Suprapubic skin (tissue), 4 donors: ENCODE data around the gene OR51B4. TPM values are rescaled to one million over a fixed set of nuclear protein-coding genes. Genes with fewer than 3 reads are reported as not detected.
"Not testable (repeated sequence)": the region's sequence is repeated elsewhere in the genome, so short reads cannot be mapped to it uniquely, and the experiment has no call there.

ENCODE experiments used
- DNase-seq, 2 donors: peaks; one replicate each; pipeline ENCODE4 v3.0.0-alpha.2; 2019; ENCODE audit warnings: low spot score in 2 of 2
- H3K27ac ChIP-seq: fragments of 200-600 bp; sonication (generic); one replicate; pipeline ENCODE4 v1.5.1; 2019
- H3K27me3 ChIP-seq: fragments of 200-600 bp; sonication (generic); one replicate; pipeline ENCODE4 v1.5.1; 2019
- H3K36me3 ChIP-seq: fragments of 200-600 bp; sonication (generic); one replicate; pipeline ENCODE4 v1.5.1; 2019
- H3K4me1 ChIP-seq: fragments of 200-600 bp; sonication (generic); one replicate; pipeline ENCODE4 v1.5.1; 2019
- H3K4me3 ChIP-seq: fragments of 200-600 bp; sonication (generic); one replicate; pipeline ENCODE4 v1.5.1; 2019; ENCODE audit warnings: mild to moderate bottlenecking
- H3K9me3 ChIP-seq: fragments of 200-600 bp; sonication (generic); one replicate; pipeline ENCODE4 v1.5.1; 2019
- EP300 ChIP-seq: sonication (generic); formaldehyde crosslinking; IDR thresholded peaks from one replicate; pipeline ENCODE4 v1.6.1; 2017; ENCODE audit warnings: antibody characterized with exemption
- POLR2A ChIP-seq, 2 donors: fragments of 450-650 bp; IDR thresholded peaks; one replicate each; pipeline ENCODE4 v1.6.1; 2017; ENCODE audit warnings: antibody characterized with exemption in 2 of 2, mild to moderate bottlenecking in 2 of 2, moderate library complexity in 2 of 2
- POLR2AphosphoS5 ChIP-seq, 3 donors: sonication (generic); formaldehyde crosslinking; IDR thresholded peaks; one replicate each; pipeline ENCODE4 v1.6.1; 2017; ENCODE audit warnings: antibody characterized with exemption in 3 of 3
- WGBS: methylation state at CpG from one replicate; pipeline ENCODE4 v1.1.5; 2018; 5-methylcytosine and 5-hydroxymethylcytosine counted together
- total RNA-seq, 4 donors: library from RNA; depleted of rRNA; stranded (reverse); fragments of >200 nt; gene quantifications; one replicate each; pipeline ENCODE4 v1.1.0, GENCODE V29; 2016
- TF ChIP-seq, protein P1 (sequence below), 2 donors: fragments of 200-600 bp in 1 of 2; fragments of 450-650 bp in 1 of 2; sonication (generic) in 1 of 2; IDR thresholded peaks; one replicate each; pipeline ENCODE4 v1.5.1; 2016 to 2019; ENCODE audit warnings: antibody characterized with exemption in 2 of 2, mild to moderate bottlenecking in 1 of 2, moderate library complexity in 1 of 2

Gene OR51B4
- total RNA-seq, 4 donors from 2014 or later, result not detected

DNA sequence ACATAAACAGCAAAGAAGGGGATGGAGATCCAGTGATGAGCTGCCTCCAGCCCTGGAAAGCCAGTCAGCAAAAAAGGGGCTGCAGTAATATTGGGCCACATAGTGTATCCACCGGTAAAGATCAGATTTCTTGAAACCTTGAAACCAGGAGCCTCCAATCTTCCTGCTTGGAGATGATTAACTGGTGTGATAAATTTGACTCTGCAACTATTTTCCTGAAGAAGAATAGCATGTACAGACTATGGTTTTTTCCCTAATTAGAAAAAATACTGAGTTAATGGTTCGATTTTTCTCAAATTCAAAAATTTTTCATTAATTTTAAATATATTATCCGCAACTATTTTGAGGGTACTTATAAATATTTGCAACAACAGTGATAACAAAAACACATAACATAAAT is 22.5 kb upstream of the OR51B4 start, which contains the start of gene OR51B2:
OR51B2 (minus strand) TSS at position 101 of the 400 bp plus-strand sequence; CDS start at position 101, 0 bp downstream.
- Histone ChIP-seq H3K4me1 (no peaks in the 10 kb centered on the region), H3K27ac (no peak within 1 kb of the TSS), H3K9me3 (no peaks in the 10 kb centered on the region), H3K4me3 (no peak within 1 kb of the TSS), H3K27me3 (no peaks in the 10 kb centered on the region), H3K36me3 (no peaks in the 10 kb centered on the region)
- TF ChIP-seq, protein P1, sequence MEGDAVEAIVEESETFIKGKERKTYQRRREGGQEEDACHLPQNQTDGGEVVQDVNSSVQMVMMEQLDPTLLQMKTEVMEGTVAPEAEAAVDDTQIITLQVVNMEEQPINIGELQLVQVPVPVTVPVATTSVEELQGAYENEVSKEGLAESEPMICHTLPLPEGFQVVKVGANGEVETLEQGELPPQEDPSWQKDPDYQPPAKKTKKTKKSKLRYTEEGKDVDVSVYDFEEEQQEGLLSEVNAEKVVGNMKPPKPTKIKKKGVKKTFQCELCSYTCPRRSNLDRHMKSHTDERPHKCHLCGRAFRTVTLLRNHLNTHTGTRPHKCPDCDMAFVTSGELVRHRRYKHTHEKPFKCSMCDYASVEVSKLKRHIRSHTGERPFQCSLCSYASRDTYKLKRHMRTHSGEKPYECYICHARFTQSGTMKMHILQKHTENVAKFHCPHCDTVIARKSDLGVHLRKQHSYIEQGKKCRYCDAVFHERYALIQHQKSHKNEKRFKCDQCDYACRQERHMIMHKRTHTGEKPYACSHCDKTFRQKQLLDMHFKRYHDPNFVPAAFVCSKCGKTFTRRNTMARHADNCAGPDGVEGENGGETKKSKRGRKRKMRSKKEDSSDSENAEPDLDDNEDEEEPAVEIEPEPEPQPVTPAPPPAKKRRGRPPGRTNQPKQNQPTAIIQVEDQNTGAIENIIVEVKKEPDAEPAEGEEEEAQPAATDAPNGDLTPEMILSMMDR (IDR thresholded peaks at IDR 0.05), result no peak
- TF ChIP-seq EP300, result no peak
- no peak for TF ChIP-seq POLR2AphosphoS5 (IDR thresholded peaks at IDR 0.05)
- no peak for TF ChIP-seq POLR2A (IDR thresholded peaks at IDR 0.05)
- WGBS, result 72% methylated on average over 3 of the region's 3 CpGs
- DNase-seq, result no peak

DNA sequence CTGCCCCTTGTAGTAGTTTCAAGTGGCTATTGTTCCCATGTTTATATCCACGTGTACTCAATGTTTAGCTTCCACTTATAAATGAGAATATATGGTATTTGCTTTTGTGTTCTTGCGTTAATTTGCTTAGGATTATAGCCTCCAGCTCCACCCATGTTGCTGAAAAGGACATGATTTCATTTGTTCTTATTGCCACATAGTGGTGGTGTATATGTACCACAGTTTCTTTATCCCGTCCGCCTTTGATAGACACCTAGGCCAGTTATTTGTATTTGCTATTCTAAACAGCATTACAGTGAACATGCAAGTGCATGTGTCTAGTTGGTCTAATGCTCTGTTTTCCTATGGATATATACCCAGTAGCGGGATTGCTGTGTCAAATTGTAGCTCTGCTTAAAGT is 15.5 kb upstream of the OR51B4 start:
- H3K4me3 ChIP-seq, result no peak overlapping the region
- 81% methylated on average over 5 of the region's 5 CpGs for WGBS
- no peaks in the 10 kb centered on the region for H3K27me3 ChIP-seq
- no peaks in the 10 kb centered on the region for H3K4me1 ChIP-seq
- no peaks in the 10 kb centered on the region for H3K9me3 ChIP-seq
- no peaks in the 10 kb centered on the region for H3K36me3 ChIP-seq
- no peak overlapping the region for H3K27ac ChIP-seq
- TF ChIP-seq POLR2AphosphoS5 (IDR thresholded peaks at IDR 0.05) (no peak), EP300 (no peak), POLR2A (IDR thresholded peaks at IDR 0.05) (no peak)
- TF ChIP-seq, protein P1 (IDR thresholded peaks at IDR 0.05), result no peak
- no peak for DNase-seq

DNA sequence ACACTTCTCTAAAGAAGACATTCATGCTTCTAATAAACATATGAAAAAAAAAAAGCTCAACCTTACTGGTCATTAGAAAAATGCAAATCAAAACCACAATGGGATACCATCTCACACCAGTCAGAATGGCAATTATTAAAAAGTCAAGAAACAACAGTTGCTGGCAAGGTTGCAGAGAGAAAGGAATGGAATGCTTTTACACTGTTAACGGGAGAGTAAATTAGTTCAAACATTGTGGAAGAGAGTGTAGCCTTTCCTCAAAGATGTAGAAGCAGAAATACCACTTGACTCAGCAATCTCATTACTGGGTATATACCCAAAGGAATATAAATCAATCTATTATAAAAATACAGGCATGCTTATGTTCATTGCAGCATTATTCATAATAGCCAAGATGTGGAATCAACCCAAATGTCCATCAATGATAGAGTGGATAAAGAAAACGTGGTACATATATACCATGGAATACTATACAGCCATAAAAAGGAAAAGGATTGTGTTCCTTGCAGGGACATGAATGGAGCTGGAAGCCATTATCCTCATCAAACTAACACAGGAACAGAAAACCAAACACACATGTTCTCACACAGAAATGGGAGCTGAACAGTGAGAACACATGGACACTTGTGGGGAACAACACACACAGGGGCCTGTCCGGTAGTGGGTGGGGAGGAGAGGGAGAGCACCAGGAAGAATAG is 11.7 kb upstream of the OR51B4 start:
- not testable (repeated sequence) for H3K27me3 ChIP-seq, H3K36me3 ChIP-seq, DNase-seq, H3K27ac ChIP-seq, H3K4me3 ChIP-seq, H3K4me1 ChIP-seq, H3K9me3 ChIP-seq
- 83% methylated on average over 3 of the region's 3 CpGs for WGBS

DNA sequence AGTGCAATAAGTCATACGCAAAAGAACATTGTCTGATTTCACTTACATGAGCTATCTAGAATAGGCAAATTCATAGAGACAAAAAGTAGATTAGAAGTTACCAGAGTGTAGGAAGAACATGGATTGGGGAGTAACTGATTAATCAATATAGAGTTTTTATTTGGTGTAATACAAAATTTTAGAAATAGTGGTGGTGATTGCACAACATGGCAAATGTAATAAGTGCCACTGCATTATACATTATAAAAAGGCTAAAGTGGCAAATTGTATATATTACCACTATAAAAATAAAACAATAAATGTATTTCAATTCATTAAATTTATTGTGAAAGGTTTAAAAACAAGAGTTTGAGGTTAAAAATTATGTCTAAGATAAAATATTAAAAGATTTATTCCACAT is 8.7 kb upstream of the OR51B4 start:
- Histone ChIP-seq H3K4me3 (no peak overlapping the region), H3K27me3 (no peaks in the 10 kb centered on the region), H3K4me1 (no peaks in the 10 kb centered on the region), H3K36me3 (no peaks in the 10 kb centered on the region), H3K27ac (no peak overlapping the region), H3K9me3 (no peaks in the 10 kb centered on the region)
- WGBS, result 97% methylated on average over 1 of the region's 1 CpG
- no peak for TF ChIP-seq EP300
- no peak for DNase-seq

DNA sequence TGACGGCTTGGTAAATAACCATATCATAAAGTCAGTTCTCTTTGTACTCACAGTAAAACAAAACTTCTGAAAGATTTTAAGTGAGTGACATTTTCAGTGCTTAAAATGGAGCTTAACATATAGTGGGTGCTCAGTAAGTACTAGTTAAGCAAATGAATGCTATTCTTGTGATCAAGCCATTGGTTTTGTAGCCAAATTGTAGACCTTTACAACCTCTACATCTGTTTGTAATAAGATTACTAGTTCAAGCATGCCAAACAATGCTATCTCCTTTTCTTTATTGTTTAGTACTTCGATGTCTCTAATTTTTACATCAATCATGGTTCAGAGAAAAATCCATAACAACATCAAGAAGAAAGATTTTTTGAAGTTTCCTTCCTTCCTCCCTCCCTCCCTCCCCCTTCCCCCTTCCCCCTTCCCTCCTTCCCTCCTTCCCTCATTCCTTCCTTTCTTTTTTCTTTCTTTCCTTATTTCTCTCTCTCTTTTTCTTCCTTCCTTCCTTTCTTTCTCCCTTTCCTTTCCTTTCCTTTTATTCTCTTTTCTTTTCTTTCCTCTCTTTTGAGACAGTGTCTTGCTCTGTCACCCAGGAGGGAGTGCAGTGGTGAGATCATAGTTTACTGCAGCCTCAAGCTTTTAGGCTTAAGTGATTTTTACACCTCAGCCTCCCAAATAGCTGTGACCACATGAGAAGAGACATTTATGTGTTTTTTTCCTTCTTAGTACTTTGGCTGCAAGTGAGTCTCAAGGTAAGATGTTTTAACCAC is 5.7 kb upstream of the OR51B4 start:
- Histone ChIP-seq H3K27ac (no peak overlapping the region), H3K4me3 (no peak overlapping the region), H3K36me3 (no peaks in the 10 kb centered on the region), H3K4me1 (no peaks in the 10 kb centered on the region), H3K9me3 (no peaks in the 10 kb centered on the region), H3K27me3 (no peaks in the 10 kb centered on the region)
- no peak for TF ChIP-seq POLR2AphosphoS5 (IDR thresholded peaks at IDR 0.05)
- no peak for TF ChIP-seq EP300
- TF ChIP-seq, protein P1 (IDR thresholded peaks at IDR 0.05), result no peak
- DNase-seq, result no peak
- 77% methylated on average over 2 of the region's 2 CpGs for WGBS

DNA sequence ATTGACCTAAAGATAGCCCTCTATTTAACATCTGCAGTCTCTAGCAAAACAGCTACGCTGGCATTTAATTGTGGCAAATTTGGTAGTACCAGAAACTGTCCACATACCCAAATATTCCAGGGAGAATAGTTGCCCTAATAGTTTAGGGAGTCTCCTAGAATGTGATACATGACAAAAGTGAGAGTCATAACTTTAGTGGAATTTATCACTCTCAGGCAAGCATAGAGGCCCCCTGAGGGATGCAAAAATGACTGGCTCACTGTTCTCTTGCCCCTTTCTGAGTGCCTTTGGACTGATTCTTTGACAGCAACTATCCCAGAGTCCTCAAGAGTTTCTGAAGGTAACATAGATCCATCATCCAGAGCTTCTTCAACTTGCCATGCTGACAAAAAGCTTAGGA is 2.3 kb upstream of the OR51B4 start:
- WGBS, result 95% methylated on average over 1 of the region's 1 CpG
- no peaks in the 10 kb centered on the region for H3K36me3 ChIP-seq
- no peak overlapping the region for H3K4me3 ChIP-seq
- H3K4me1 ChIP-seq, result no peaks in the 10 kb centered on the region
- no peaks in the 10 kb centered on the region for H3K27me3 ChIP-seq
- no peaks in the 10 kb centered on the region for H3K9me3 ChIP-seq
- TF ChIP-seq EP300 (no peak), POLR2A (IDR thresholded peaks at IDR 0.05) (no peak), POLR2AphosphoS5 (IDR thresholded peaks at IDR 0.05) (no peak)
- TF ChIP-seq, protein P1 (IDR thresholded peaks at IDR 0.05), result no peak
- H3K27ac ChIP-seq, result no peak overlapping the region
- DNase-seq, result no peak
